NCI-H2029 treated with DMSO at 0.1 percent for 48 hours (cell line): ENCODE measurements around the gene RBMS3.

Experiments used
- DNase-seq: peaks from one replicate; lab custom pipeline; 2025; lab: John Stamatoyannopoulos, UW

RBMS3 gene

DNA sequence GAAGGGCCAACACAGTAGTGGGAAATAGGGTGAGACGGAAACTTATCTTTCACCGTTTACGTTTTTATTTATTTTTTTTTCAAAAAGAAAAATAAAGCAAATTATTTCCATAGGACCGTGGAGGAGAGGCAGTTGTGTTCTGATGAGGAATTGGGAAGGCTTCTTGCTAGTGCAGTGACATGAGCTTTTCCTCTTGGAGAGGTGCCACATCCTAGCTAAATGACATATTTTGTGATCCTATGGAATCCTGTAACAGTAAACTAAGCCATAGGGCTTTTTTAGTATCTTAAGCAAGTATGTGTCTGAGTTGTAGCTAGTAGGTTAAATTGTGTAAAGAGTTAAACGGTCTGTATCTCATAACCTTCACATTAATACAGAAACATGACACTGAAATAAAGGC is 609.9 kb downstream of the RBMS3 start:
- DNase-seq, result no peak

DNA sequence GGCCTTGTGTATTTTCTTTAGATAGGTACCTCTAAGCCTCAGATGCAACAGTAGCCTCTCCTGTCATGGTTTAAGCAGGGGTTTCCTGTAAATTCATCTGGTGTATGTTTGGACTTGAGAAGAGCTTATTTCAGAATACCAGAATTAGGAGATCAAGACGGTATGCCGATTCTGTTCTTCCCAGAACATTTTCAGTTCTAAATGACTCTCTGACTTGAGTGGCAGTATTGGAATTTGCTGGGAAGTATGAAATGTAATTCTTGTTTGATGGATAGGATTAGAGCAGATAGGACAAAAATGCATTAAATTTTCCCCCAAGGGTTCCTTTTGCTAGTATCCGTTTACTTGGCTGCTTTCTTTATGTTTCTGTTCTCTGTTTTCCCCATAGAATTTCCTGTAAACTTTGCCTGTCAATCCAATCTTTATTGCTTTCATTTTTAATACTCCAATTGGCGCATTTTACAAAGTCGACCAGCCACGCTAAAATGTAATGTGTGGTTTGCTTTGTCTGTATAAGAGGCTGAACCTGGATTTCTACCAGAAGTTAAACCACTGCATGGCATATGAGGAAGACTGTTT is 612.2 kb downstream of the RBMS3 start:
- no peak for DNase-seq

DNA sequence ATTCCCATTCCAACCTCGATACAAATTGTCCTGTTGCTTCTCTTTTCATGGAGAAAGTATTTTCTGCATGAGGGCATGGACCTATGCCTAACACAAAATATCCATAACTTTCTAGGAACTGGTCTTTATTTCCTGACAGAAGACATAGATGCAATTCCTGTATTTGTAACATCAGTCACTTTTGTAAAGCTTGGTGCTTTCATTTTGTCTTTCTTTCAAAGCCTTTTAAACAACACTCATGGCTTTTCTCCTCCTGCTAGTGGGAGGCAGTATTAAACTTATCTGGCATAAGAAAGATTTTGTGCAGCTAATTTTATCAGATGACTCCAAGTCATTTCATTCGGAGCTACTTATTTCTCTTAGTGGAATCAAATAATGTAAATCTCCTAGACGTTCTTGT is 616.0 kb downstream of the RBMS3 start:
- no peak for DNase-seq

DNA sequence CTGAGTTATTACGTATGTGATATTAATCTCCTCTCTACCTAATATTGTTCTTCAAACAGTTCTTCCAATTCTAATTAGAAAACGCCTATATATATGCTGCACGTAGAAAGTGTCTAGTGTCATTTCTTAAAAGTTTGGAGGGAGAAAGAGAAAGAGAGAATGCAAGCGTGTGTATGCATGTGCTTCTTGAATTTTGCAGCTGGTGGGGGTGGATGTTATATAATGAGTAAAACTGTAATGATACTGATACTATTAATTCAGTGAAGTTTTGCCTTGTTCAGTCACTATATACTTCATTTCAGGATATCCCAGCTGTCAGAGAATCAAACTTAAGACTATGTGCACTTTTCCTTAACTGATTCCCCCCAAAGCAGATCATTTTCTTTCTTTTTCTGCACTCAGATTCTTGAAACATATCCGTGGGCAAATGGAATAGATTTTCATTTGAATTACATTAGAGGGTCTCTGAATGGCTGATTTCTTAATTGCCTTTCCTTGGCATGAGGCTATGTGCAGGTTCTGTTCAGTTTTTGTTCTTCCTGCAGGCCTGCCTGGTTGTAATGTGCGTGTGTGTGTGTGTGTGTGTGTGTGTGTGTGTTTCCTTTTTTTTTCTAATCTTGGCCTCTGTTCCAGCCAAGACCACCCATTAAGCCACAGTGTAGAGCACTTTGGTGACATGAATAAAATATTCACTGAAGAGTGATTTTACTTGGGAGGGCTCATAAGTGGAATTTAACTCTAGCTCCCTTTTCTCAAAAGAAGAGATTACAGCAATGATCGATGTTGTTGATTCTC is 617.5 kb downstream of the RBMS3 start:
- DNase-seq, result no peak

DNA sequence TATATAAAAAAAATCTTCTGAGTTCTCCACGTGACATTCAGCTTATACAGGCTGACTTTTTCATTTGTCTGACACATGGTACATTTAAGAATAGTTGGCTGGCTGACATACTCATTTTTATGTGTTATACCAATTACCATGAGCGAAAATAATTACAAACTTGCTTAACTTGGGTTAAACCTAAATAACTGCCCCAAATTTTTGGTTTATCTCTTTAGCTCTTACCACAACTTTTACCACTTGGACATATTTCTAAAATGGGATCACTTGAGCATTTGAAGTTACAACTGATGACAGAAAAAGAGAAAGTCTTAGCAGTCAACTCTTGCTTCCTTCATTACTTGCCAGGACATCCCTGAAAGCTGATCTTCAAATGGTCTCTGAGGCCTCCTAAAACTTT is 618.1 kb downstream of the RBMS3 start:
- DNase-seq, result no peak

DNA sequence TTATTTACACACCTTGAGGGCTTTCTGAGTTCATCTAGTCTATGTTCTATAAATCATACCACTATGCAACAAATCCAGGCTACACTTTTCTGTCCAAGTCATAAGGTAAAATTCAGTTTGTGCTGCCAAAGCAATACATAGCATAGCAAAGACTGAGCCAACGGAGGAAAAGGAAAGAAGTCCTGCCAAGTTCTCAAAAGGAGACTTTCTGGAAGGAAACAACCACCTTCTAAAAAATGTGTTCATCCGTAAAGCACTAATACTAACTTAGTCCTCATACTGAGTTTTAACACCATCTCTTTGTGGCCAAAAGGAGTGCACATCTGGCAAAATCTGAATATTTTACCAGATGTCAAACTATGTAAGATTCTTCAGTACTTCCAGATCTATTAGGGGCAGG is 620.2 kb downstream of the RBMS3 start:
- no peak for DNase-seq

DNA sequence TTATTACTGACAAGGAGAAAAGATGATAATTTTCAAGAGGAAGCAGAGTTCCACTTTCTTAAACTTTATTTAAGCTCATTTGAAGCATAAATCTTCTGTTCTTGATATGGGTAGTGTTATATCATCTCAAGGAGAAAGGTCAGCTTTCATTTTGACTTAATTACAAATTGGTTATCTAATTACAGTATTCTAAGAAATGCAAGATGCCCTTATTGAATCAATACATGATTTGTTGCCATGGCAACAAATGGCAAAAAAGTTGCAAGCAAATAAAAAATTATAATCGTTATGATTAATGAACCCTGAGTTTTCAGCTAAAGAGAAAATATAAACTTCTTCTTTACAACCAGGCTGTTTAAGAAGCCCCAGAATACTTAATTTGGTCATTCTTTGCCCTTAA is 622.7 kb downstream of the RBMS3 start:
- no peak for DNase-seq

DNA sequence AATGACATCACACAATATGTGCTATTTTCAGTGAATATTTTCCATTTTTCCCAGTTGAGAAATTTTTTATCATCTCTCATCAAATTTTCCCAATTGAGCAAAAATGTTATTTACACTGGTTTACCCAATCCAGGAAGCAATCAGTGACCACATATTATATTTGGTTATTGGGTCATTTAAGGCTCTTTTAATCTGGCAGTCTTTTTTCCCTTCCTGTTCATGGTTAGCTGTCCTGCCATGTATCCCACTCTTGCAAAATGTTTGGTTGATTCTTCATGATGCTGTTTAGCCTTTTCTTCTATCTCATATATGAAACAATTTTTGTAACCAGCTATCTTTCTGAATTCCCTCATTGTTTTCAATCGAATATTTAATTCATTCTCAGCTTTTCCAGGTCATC is 626.0 kb downstream of the RBMS3 start:
- DNase-seq, result no peak

DNA sequence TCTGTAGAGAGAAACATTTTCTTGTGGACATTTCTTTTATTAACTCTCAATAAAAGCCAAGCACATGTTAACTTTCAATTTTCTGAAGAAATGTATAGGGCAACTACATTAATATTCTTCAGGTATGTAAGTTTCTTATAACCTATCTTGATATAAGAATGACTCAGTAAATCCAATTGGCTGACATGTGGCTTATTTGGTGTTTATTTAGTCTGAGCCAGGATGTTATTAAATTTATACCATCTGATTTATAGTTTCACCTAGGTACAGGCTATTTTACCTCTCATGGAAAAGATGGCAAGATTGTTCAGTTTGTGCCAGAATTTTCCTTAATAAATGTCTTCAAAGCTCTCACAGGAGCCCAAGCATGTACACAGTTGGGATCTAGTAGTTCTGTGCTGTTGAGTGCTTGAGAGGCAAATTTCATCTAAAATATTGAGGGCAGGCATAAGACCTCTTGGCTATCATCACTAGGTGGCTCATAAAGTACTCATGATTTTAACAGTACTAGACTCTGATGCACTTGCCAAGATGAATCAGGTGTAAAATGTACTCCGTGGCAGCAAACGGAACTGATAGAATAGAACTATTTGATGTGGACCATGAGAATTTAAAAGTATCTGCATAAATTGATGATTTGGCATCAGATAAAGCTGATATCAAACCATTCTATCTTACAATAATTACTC is 631.9 kb downstream of the RBMS3 start:
- no peak for DNase-seq

DNA sequence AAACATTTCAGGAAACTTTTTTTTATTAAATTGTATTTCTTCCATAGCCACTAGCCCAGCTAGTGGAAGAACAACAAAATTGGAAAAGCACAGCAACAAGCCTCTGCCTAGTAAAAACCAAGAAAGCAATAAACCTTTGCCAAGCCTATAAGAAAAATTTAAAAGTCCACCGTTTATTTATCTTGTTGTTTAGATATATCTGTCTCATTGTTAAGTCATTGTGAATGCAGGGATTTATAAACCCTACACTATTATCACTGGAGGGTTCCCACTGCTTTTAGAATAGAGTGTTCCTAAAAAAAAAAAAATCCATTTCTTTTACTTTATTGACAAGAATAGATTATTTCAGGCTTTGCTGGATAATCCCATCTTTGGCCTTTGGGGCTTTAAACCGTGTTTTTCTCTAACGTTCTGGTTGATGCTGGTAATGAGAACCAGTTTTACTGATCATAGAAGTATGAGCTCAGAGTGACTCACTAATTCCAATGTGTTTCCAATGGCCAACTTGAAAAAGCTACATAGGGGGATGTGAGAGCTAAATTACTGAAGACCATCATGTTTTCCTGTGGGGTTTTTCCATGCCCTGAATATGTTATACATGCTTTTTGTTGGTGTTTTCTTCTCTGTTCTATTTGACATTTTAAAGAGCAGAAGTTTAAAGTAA is 634.1 kb downstream of the RBMS3 start:
- DNase-seq, result no peak

DNA sequence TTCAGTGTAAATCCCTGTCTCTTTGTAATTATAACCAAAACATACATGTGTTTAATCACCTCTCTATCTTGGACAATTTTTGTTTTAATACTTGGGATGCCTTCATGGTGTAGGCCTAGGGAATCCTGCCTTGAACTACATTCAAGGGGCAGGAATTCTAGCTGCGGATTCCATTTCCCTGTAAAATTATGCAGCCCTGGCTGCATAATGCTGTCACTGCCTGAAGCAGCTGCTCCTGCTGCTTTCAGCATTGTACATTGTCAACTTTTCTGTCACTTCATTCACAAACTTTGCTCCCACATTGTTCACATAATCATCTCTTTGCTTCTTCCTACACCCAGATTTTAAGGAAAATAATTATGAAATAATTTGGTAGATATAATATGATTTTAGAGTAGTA is 638.7 kb downstream of the RBMS3 start:
- no peak for DNase-seq

DNA sequence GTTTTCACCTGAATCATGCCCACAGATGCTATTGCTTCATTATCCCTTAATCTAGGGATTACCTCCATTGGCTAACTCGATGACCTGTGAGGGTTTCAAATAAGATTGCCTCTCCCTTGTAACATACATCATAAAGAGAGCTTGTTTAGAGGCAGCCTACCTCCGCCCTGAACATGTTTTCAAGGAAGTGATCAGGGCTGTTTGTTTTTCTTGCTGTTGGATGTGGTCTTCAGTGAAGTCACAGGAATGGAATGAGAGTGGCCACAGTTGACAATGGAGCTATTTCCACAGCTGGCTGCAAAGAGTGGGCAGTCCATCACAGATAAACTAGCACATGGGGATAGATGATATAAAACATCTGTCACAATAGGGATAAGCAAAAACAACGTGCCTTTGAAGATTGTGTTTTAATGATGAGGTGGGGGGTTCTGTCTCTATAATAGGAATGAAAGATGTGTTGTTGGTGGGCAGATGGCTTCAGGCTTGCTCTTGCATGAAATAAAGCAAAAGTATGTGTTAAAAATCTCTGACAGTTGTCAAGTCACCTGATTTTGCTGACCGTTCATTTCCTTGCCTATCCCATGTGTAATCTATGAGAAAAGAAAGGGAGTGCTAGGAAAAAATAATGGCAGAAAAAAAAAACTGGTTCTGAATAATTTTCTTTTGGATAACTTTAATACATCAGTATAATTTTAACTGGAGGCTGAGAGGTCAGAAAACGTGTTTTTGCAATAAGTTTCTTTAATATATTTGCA is 642.3 kb downstream of the RBMS3 start:
- no peak for DNase-seq

DNA sequence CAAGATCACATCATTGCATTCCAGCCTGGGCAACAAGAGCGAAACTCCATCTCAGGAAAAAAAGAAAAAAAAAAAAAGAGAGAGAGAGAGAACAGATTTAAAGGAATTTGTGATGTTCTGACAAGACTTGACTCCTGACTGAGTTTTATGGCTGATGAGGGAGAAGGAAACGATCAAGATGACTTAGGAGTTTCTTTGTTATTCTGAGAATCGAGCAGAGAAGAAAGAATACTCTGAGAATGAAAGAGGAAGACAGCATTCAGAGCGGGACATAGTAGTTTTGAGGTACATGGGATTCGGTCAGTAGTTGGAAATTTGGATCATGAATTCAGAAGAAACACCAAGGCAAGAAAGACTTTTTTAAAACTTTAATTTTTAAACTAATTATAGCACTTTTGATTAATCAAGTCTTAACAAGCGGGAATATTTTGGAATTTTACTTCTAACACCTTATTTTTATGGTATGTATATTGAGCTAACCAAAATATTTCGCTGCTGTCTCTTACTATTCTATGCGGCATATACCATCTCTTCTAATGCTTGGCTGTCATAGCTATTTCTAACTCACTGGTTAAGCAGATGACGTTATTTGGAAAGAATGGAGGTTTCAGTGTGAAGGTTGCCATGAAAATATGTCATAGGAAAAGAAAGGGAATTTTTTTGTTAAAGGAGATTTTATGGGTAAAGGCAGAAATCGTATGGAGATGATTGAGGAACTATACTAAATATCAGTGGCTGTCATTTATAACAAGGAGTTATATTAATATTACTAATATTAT is 644.1 kb downstream of the RBMS3 start:
- DNase-seq, result no peak

DNA sequence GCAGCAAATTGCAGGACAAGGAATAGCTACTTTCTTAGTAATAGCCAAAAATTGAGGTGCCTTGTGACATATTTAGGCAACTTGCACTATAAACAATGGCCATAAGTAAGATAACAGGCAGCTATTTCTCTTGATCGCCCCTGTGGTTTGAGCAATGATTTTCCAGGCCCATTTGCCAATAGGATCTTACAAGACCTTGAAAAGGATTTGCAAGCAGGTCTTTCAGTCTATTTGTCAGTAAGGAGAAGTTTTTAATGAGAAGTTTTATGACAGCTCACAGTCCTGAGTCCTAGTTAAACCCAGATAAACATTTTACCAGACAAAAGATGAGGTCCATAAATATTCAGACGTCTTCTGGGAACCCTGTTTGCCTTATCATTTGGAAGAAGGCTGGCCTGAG is 645.5 kb downstream of the RBMS3 start:
- no peak for DNase-seq

DNA sequence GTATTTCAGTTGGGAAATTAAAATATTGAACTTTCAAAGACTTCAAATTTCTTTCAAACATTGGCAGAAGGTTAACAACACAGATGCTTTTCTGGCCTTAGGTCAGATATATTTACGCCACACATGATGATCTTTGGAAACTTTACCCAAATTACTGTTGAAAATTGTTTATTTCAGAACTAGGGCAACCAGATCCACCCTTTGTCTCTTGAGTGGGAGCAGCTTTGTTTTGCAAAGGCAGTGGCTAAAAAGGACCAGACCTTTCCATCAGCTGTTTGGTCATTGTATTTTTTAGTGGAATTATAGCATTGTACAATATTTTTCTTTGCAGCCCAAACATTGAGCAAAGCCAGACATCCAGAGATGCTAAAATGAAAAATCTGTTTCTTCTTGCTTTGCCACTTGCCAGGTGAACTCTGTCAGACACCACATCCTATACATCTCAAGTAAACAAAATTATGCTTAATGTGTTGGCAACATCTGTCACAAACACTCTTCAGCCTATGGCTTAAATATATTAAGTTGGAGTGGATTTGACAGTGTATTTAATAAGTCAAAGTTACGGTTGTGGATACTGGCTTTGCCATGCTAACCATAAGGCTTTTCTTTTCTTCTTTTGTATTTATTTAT is 651.9 kb downstream of the RBMS3 start:
- DNase-seq, result no peak

DNA sequence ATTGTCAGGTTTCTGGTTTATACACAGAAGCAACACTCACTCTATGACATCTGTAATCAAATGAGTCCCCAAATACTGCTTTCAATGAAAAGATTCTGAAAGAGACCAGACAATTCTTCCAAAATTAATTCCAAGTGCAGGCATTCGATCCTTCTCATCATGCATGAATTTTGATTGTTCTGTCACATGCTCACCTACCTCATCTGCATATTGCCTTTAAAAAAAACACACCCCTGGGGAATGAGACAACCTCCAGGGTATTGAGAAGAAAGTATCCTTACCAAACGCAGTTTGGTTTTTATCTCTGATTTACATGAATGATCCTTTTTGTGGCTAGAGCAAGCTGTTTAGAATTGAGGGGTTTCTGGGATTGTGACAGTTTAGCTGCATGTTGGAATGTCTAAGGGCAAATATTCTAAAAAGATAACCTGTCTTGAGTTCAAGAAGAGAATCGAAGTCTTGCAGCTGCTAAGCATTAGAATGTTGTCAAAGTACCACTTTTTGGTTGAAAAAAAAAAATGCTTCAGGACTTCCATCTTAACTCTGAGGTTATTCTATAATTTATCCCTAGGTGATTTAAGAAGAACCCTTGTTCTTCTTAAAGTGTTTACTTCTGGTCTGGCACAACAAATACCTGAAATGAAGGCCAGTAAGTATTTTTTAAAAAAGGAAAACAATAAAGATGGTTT is 653.1 kb downstream of the RBMS3 start:
- DNase-seq, result no peak

DNA sequence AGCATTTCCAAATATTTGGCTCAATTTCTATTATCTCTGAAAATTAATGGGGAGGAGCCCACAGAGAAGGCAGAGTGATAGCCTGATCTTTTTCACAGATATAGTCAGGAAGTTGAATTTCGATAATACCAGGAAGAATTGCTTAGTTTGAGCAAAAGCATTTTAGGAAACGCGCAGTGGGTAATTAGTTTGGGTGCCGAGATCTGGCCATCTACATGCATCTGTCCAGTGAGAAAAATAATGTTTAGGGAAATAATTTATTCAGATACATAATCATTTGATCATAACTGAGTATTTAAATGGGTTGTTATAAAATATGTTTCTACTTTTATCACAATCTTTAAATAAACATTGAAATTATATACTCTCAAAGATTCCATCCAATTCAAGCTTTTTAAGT is 653.9 kb downstream of the RBMS3 start:
- no peak for DNase-seq

DNA sequence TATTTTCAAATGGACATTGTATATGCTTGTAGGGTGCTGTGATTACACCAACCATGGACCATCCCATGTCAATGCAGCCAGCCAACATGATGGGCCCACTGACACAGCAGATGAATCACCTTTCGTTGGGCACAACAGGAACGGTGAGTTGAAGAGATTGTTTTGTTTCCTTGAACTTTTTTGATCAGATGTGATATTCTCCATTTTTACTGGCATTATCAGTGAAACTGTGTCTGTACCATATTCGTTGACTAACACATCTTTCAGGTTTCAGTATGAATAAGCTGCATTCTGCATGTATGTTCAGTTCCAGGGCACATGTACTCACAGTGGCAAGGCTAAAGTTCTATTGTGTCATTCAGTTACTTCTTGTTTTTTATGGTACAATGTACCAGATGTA is 655.2 kb downstream of the RBMS3 start:
- DNase-seq, result no peak

DNA sequence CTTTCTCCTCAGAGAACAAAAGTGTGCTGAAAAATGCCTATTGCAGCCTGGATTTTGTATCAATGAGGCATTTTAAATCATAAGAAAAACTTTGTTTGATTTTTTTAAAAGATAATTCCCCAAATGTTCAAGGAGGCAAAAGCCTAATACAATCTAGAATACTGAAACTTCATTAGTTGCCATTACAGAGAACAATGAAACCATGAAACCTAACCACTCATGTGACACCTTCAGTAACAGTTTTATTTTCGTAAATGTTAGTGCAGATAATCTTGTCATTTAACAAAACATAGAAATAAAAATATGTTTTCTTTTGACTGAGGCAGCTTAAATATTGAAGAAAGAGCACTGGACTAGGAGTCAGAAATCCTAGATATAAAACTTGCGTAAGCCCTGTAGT is 655.9 kb downstream of the RBMS3 start:
- no peak for DNase-seq

DNA sequence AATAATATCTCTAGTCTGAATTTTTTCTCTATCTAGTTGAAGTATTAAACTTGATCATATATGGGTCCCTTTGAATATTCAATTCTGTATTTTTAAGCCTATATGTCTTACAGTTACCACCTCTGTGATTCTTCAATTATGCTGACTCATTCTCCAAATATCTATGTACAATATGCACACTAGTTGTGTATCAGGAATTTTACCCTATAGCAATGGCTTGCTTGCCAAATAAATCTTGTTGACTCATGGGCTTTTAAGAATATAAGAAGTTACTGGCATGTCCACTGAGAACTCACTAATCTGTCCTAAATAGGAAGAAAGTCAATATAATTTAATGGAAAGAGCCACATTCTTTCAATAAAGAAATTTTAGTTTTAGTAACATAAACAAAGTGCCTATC is 656.3 kb downstream of the RBMS3 start:
- DNase-seq, result no peak
